SK-N-SH (cell line): ENCODE data around the gene PSG3. TPM values are rescaled to one million over a fixed set of nuclear protein-coding genes. Genes with fewer than 3 reads are reported as not detected.
A peak's percentile ranks its signal among the peaks of the same experiment; 100 is the strongest.
"Not testable (repeated sequence)": the region's sequence is repeated elsewhere in the genome, so short reads cannot be mapped to it uniquely, and the experiment has no call there.

Experiments used
- CTCF ChIA-PET: fragments of 300-600, 350-600 bp; formaldehyde crosslinking; extraction: SDS; loops from one replicate; lab custom pipeline; 2021; lab: Yijun Ruan, JAX
- POLR2A ChIA-PET: fragments of 350-600 bp; sonication (Branson Sonifier 250); formaldehyde crosslinking; extraction: SDS; loops from one replicate; lab custom pipeline; 2020; ENCODE audit warnings: antibody characterized with exemption, inconsistent platforms; lab: Yijun Ruan, JAX
- DNase-seq: peaks from one replicate; pipeline ENCODE4 v3.0.0; 2012
- H2AFZ ChIP-seq: fragments of 200-600 bp; sonication (generic); 2 replicates; pipeline ENCODE4 v1.8.1; 2016; ENCODE audit warnings: antibody characterized with exemption, mild to moderate bottlenecking, low read depth
- H3F3A ChIP-seq: fragments of 200-600 bp; sonication (generic); replicated peaks from 2 replicates; pipeline ENCODE3; 2016; ENCODE audit warnings: antibody characterized with exemption, mild to moderate bottlenecking; ENCODE audit not compliant: insufficient read depth
- H3K27ac ChIP-seq, 2 experiments: fragments of 200-500 bp in 1 of 2; fragments of 200-600 bp in 1 of 2; sonication (Bioruptor generic) in 1 of 2; sonication (generic), shearing (Covaris generic) in 1 of 2; 2 replicates each; pipeline versions ENCODE4 v1.5.1 to v1.6.1; 2014 to 2016; ENCODE audit warnings: low read depth in 2 of 2, inconsistent platforms in 1 of 2, low read length in 1 of 2, mild to moderate bottlenecking in 1 of 2, mixed read lengths in 1 of 2
- H3K27me3 ChIP-seq: fragments of 200-600 bp; sonication (generic), shearing (Covaris generic); 2 replicates; pipeline ENCODE4 v1.6.1; 2016; ENCODE audit warnings: mixed run types; ENCODE audit not compliant: insufficient read depth
- H3K36me3 ChIP-seq, 2 experiments: fragments of 200-500 bp in 1 of 2; fragments of 200-600 bp in 1 of 2; sonication (Bioruptor generic) in 1 of 2; sonication (generic) in 1 of 2; replicated peaks in 1 of 2; 2 replicates each; pipeline versions ENCODE3 to v1.5.1; 2014 to 2016; ENCODE audit warnings: low read length in 1 of 2, mild to moderate bottlenecking in 1 of 2; ENCODE audit not compliant: insufficient read depth in 2 of 2, control insufficient read depth in 1 of 2
- H3K4me1 ChIP-seq, 2 experiments: fragments of 200-500 bp in 1 of 2; fragments of 200-600 bp in 1 of 2; sonication (Bioruptor generic) in 1 of 2; sonication (generic), shearing (Covaris generic) in 1 of 2; 2 replicates each; pipeline versions ENCODE4 v1.5.1 to v1.6.1; 2014 to 2016; ENCODE audit warnings: low read depth in 1 of 2, low read length in 1 of 2, mixed run types in 1 of 2; ENCODE audit not compliant: insufficient read depth in 2 of 2, control insufficient read depth in 1 of 2
- H3K4me2 ChIP-seq: fragments of 200-600 bp; sonication (generic), shearing (Covaris generic); 2 replicates; pipeline ENCODE4 v1.6.1; 2017; ENCODE audit warnings: mixed run types
- H3K4me3 ChIP-seq, 2 experiments: fragments of 200-500 bp in 1 of 2; fragments of 200-600 bp in 1 of 2; sonication (Bioruptor generic) in 1 of 2; sonication (generic), shearing (Covaris generic) in 1 of 2; 2 replicates each; pipeline versions ENCODE4 v1.5.1 to v1.8.1; 2014 to 2016; ENCODE audit warnings: low read depth in 2 of 2, inconsistent platforms in 1 of 2, low read length in 1 of 2, mild to moderate bottlenecking in 1 of 2, mixed read lengths in 1 of 2, moderate library complexity in 1 of 2
- H3K79me2 ChIP-seq: fragments of 200-600 bp; sonication (generic); 2 replicates; pipeline ENCODE4 v1.8.1; 2017; ENCODE audit warnings: mild to moderate bottlenecking; ENCODE audit not compliant: insufficient read depth
- H3K9ac ChIP-seq: fragments of 200-600 bp; sonication (generic); 2 replicates; pipeline ENCODE4 v1.6.1; 2017; ENCODE audit warnings: mixed run types
- H3K9me2 ChIP-seq: fragments of 200-600 bp; sonication (generic); 2 replicates; pipeline ENCODE4 v1.6.1; 2017; ENCODE audit warnings: mixed run types
- H3K9me3 ChIP-seq: fragments of 200-600 bp; sonication (generic); 2 replicates; pipeline ENCODE4 v1.6.1; 2017; ENCODE audit warnings: mixed run types, mild to moderate bottlenecking, moderate library complexity
- H4K20me1 ChIP-seq: fragments of 200-600 bp; sonication (generic); 2 replicates; pipeline ENCODE4 v1.6.1; 2017; ENCODE audit warnings: mild to moderate bottlenecking, mixed run types; ENCODE audit not compliant: insufficient read depth
- EP300 ChIP-seq, 2 experiments: IDR thresholded peaks; 2 replicates each; pipeline versions ENCODE4 v1.4.0 to v1.6.1; 2012; ENCODE audit warnings: borderline replicate concordance in 1 of 2, low read depth in 1 of 2, low read length in 1 of 2
- FOSL2 ChIP-seq: IDR thresholded peaks from 2 replicates; pipeline ENCODE4 v1.4.0; 2012; ENCODE audit warnings: low read depth, mild to moderate bottlenecking, moderate library complexity, borderline replicate concordance
- JUND ChIP-seq: IDR thresholded peaks from 2 replicates; pipeline ENCODE4 v1.4.0; 2012
- NFIC ChIP-seq: IDR thresholded peaks from 2 replicates; pipeline ENCODE4 v1.4.0; 2012; ENCODE audit warnings: borderline replicate concordance
- RAD21 ChIP-seq: IDR thresholded peaks from 2 replicates; pipeline ENCODE4 v1.6.1; 2012; ENCODE audit warnings: mild to moderate bottlenecking, low read length
- SMC3 ChIP-seq: IDR thresholded peaks from 2 replicates; pipeline ENCODE4 v1.6.1; 2012; ENCODE audit warnings: low read depth, low read length, improper control_type of control experiment
- TCF12 ChIP-seq: IDR thresholded peaks from 2 replicates; pipeline ENCODE4 v1.4.0; 2012
- TEAD4 ChIP-seq: IDR thresholded peaks from 2 replicates; pipeline ENCODE4 v1.4.0; 2012; ENCODE audit warnings: mild to moderate bottlenecking, borderline replicate concordance; ENCODE audit not compliant: insufficient read depth
- WGBS: methylation state at CpG from one replicate; pipeline ENCODE4 v1.1.6; 2017; ENCODE audit warnings: low lambda C conversion rate; 5-methylcytosine and 5-hydroxymethylcytosine counted together
- polyA plus RNA-seq, 3 experiments: library from polyadenylated mRNA; depleted of rRNA; stranded (reverse); fragments of >200 nt; gene quantifications; 2 replicates each; pipeline ENCODE4 v1.2.3, GENCODE V29; 2012
- TF ChIP-seq, protein P1 (sequence below): IDR thresholded peaks from 2 replicates; pipeline ENCODE4; 2012
- TF ChIP-seq, protein P2 (sequence below): IDR thresholded peaks from 2 replicates; pipeline ENCODE4 v1.4.0; 2012; ENCODE audit warnings: low read depth, borderline replicate concordance
- TF ChIP-seq, protein P3 (sequence below): fragments of 200-600 bp; sonication (generic); IDR thresholded peaks from 2 replicates; pipeline ENCODE4 v1.6.1; 2017; ENCODE audit warnings: antibody characterized with exemption, mild to moderate bottlenecking, moderate library complexity

PSG3 gene
- polyA plus RNA-seq, 1 of the 3 experiments (the other 2 are of a cell fraction), result 0.07 TPM

- DNase-seq, H2AFZ ChIP-seq, POLR2A ChIA-PET, H3K4me3 ChIP-seq, CTCF ChIA-PET, H3K9me3 ChIP-seq, H3K4me1 ChIP-seq, H3K9me2 ChIP-seq, H3K27me3 ChIP-seq, H3K36me3 ChIP-seq, H4K20me1 ChIP-seq, H3K79me2 ChIP-seq: not testable (repeated sequence)
- Histone ChIP-seq H3K27ac (peak overlapping the region; percentile 1 to 82; a peak in 3 of 4 replicates), H3K9ac (peak overlapping the region; percentile 21), H3F3A (peaks cover 16% of the 10 kb centered on the region), H3K4me2 (peak overlapping the region; percentile 9; the same call in 1 of the 2 replicates)
- WGBS, result 15% methylated on average over 7 of the region's 7 CpGs
- peak; percentile 79 for TF ChIP-seq JUND
- peak; percentile 79 for TF ChIP-seq NFIC
- peak; percentile 77; the same call in 1 of the 2 replicates for TF ChIP-seq FOSL2
- peak; percentile 56; the same call in 1 of the 2 replicates for TF ChIP-seq TCF12
- TF ChIP-seq, protein P1, sequence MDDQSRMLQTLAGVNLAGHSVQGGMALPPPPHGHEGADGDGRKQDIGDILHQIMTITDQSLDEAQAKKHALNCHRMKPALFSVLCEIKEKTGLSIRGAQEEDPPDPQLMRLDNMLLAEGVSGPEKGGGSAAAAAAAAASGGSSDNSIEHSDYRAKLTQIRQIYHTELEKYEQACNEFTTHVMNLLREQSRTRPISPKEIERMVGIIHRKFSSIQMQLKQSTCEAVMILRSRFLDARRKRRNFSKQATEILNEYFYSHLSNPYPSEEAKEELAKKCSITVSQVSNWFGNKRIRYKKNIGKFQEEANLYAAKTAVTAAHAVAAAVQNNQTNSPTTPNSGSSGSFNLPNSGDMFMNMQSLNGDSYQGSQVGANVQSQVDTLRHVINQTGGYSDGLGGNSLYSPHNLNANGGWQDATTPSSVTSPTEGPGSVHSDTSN, result peak; percentile 32
- 0 out of 2 replicates have a peak, but pooled peaks have one; percentile 57 for TF ChIP-seq TEAD4
- TF ChIP-seq, protein P2, sequence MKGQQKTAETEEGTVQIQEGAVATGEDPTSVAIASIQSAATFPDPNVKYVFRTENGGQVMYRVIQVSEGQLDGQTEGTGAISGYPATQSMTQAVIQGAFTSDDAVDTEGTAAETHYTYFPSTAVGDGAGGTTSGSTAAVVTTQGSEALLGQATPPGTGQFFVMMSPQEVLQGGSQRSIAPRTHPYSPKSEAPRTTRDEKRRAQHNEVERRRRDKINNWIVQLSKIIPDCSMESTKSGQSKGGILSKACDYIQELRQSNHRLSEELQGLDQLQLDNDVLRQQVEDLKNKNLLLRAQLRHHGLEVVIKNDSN, result peak; percentile 72; the same call in 1 of the 2 replicates
- TF ChIP-seq EP300 (IDR thresholded peaks at IDR 0.05; ENCODE audit: borderline replicate concordance in 1 of 2, low read depth in 1 of 2, low read length in 1 of 2), result peak in 1 of 2 experiments; percentile 80; a peak in 2 of 4 replicates
Observed at GRCh38 chr19:42760954-42761923, 21.0 kb upstream of the PSG3 start.

- H3K27me3 ChIP-seq, H3K27ac ChIP-seq, POLR2A ChIA-PET, H3K4me1 ChIP-seq, H3K36me3 ChIP-seq, CTCF ChIA-PET, H3K4me3 ChIP-seq, H3K79me2 ChIP-seq, H2AFZ ChIP-seq, H4K20me1 ChIP-seq, H3K9me2 ChIP-seq, H3K4me2 ChIP-seq, H3K9me3 ChIP-seq, H3K9ac ChIP-seq, DNase-seq: not testable (repeated sequence)
- peaks cover 16% of the 10 kb centered on the region for H3F3A ChIP-seq
- TF ChIP-seq SMC3, result peak; percentile 43
- TF ChIP-seq RAD21, result 0 out of 2 replicates have a peak, but pooled peaks have one; percentile 15
- TF ChIP-seq, protein P3, sequence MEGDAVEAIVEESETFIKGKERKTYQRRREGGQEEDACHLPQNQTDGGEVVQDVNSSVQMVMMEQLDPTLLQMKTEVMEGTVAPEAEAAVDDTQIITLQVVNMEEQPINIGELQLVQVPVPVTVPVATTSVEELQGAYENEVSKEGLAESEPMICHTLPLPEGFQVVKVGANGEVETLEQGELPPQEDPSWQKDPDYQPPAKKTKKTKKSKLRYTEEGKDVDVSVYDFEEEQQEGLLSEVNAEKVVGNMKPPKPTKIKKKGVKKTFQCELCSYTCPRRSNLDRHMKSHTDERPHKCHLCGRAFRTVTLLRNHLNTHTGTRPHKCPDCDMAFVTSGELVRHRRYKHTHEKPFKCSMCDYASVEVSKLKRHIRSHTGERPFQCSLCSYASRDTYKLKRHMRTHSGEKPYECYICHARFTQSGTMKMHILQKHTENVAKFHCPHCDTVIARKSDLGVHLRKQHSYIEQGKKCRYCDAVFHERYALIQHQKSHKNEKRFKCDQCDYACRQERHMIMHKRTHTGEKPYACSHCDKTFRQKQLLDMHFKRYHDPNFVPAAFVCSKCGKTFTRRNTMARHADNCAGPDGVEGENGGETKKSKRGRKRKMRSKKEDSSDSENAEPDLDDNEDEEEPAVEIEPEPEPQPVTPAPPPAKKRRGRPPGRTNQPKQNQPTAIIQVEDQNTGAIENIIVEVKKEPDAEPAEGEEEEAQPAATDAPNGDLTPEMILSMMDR, result peak; percentile 64
- WGBS, result 11% methylated on average over 3 of the region's 3 CpGs
Observed at GRCh38 chr19:42758667-42759066, 18.4 kb upstream of the PSG3 start.

GRCh38 chr19:42752246-42752645 lies 12.0 kb upstream of the PSG3 start:
- H2AFZ ChIP-seq, H3K9ac ChIP-seq, H3K4me3 ChIP-seq, H4K20me1 ChIP-seq, H3K36me3 ChIP-seq, DNase-seq, H3K4me1 ChIP-seq, H3K9me2 ChIP-seq, CTCF ChIA-PET, H3K4me2 ChIP-seq, POLR2A ChIA-PET, H3K79me2 ChIP-seq, H3F3A ChIP-seq, H3K27ac ChIP-seq, H3K9me3 ChIP-seq: not testable (repeated sequence)
- H3K27me3 ChIP-seq, result peaks cover 16% of the 10 kb centered on the region; the same call in 1 of the 2 replicates
- 50% methylated on average over 1 of the region's 1 CpG for WGBS
